Loucy (cell line): ENCODE measurements around the gene PUM1.

Experiments used
- CTCF ChIP-seq: fragments of 200-600 bp; sonication (generic); conservative IDR thresholded peaks from 2 replicates; pipeline ENCODE4 v1.5.1; 2014; ENCODE audit warnings: mild to moderate bottlenecking, antibody characterized with exemption, low read length
- EZH2phosphoT487 ChIP-seq: fragments of 200-600 bp; IDR thresholded peaks from 2 replicates; pipeline ENCODE4 v1.6.1; 2018; ENCODE audit warnings: antibody characterized with exemption, mild to moderate bottlenecking, moderate library complexity, borderline replicate concordance

DNA sequence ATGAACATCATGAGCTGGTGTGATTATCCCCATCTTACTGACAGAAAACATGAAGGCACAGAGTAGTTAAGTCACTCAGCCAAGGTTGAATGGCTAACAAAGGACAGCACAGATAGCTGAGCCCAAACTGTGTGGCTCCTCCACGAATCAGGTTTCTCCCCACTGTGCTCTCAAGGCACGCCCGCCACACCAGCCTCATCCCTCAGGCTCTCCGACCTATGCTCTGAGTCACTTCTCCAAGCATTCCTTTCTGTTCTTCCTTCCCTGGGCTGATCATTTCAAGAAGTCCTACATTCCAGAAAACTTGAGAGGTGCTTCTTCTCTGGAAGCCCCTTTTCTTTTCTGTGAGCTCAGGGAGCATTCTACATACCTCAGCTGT, 131.7 kb downstream of the PUM1 start:
- TF ChIP-seq CTCF (no peak), EZH2phosphoT487 (no peak)
